Measurements from ENCODE around the gene PRSS56. TPM values are rescaled to one million over a fixed set of nuclear protein-coding genes. Genes with fewer than 3 reads are reported as not detected.
"Not testable (repeated sequence)": the region's sequence is repeated elsewhere in the genome, so short reads cannot be mapped to it uniquely, and the experiment has no call there.

Gene PRSS56
- total RNA-seq, 1 experiment from 2014 or later: not detected

DNA sequence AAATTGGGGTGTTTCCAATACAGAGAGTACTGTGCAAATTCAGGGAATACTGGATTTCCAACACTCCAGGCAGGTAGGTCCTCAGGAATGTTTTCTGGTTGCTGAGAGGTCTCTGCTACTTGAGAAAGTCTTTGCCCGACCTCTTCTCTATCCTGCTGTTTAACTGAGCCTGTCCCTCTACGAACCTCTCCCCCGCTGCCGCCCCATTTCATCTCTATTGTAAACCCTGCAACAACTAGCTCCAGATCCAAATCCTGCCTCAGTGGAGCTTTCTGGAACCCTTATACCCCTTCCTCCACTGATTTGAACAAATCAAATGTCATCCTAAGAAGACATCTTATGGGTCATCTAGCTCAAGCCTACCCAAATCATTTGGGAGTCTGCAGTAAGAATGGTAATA is 31.6 kb downstream of the PRSS56 start:
- Histone ChIP-seq H3K79me2 (ENCODE audit: low read length) (peaks cover 94% of the 10 kb centered on the region), H2AFZ (ENCODE audit: low read length) (no peak overlapping the region), H3K36me3 (ENCODE audit: insufficient read depth, low read length) (peaks cover 36% of the 10 kb centered on the region; the same call in 1 of the 2 replicates), H3K9me2 (replicated peaks; ENCODE audit: insufficient read depth, low read length) (no peaks in the 10 kb centered on the region), H4K20me1 (ENCODE audit: insufficient read depth, low read depth, low read length) (peaks cover 16% of the 10 kb centered on the region; the same call in 1 of the 2 replicates), H3K9me3 (ENCODE audit: low read length) (no peaks in the 10 kb centered on the region), H3K27me3 (ENCODE audit: low read length) (no peaks in the 10 kb centered on the region), H3K4me2 (ENCODE audit: low read depth, low read length, poor library complexity, severe bottlenecking) (peak overlapping the region; percentile 92), H3K4me1 (ENCODE audit: low read length) (peaks cover 25% of the 10 kb centered on the region), H3K4me3 (ENCODE audit: low read length) (peak overlapping the region; percentile 78), H3K9ac (ENCODE audit: low read length) (peak overlapping the region; percentile 99), H3K27ac (ENCODE audit: low read length) (no peak overlapping the region)
- DNase-seq: no peak

DNA sequence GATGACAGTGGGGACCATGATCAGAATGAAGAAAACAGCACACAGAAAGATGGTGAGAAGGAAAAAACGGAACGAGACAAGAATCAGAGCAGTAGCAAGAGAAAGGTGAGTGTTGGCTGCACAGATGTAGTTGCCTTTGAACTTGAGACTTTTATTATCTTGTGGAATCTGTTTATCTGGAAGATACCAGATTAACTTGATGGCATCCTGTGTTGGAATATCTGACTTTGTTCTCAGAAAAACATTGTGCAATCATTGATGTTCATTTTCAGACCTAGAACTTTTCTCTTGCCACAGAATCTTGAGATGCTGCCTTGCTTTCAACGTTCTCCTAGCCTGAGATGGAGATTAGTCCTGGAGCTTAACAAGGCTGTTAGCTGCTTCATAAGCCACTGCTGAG is 36.2 kb downstream of the PRSS56 start:
- Histone ChIP-seq H3K79me2 (ENCODE audit: low read length) (peaks cover 54% of the 10 kb centered on the region), H3K9ac (ENCODE audit: low read length) (no peak overlapping the region), H3K27me3 (ENCODE audit: low read length) (no peaks in the 10 kb centered on the region)

DNA sequence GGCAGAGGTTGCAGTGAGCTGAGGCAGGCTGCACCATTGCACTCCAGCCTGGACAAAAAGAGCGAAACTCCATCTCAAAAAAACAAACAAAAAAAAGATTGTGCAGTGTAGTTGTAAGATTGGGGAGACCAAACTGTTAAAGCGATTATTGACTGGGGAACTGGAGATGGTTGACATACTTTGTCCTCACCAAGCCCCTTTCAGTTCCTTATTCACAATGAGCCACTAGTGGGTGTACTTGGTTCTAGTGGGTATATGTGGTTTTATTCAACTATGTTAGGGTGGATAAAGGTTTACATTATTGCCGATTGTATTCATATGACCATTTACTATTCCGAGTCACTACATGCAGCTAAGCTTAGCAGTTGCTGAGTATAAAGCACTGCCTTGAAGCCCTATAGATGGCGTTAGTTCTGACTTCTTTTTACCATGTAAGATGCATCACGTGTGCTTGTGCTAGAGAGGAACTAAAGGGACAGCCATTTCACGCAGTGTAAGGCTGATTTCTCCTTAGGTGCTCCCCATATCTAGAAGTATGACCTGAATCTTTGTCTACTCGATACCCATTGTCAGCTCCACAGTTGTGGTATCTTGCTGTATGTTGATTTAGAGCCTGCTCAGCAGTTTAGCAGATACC is 42.4 kb downstream of the PRSS56 start:
- H3K9ac ChIP-seq (ENCODE audit: low read length): no peak overlapping the region
- H3K4me2 ChIP-seq (ENCODE audit: low read depth, low read length, poor library complexity, severe bottlenecking): no peak overlapping the region
- no peak overlapping the region for H3K27ac ChIP-seq (ENCODE audit: low read length)
- peaks cover 38% of the 10 kb centered on the region for H3K36me3 ChIP-seq (ENCODE audit: insufficient read depth, low read length)
- DNase-seq: no peak
- no peaks in the 10 kb centered on the region for H3K4me1 ChIP-seq (ENCODE audit: low read length)
- 0 out of 2 replicates have a peak, but pooled peaks cover 7% of the 10 kb centered on the region for H4K20me1 ChIP-seq (ENCODE audit: insufficient read depth, low read depth, low read length)
- no peaks in the 10 kb centered on the region for H3K9me2 ChIP-seq (replicated peaks; ENCODE audit: insufficient read depth, low read length)
- H3K4me3 ChIP-seq (ENCODE audit: low read length): no peak overlapping the region
- no peaks in the 10 kb centered on the region for H3K9me3 ChIP-seq (ENCODE audit: low read length)
- no peaks in the 10 kb centered on the region for H3K27me3 ChIP-seq (ENCODE audit: low read length)
- H3K79me2 ChIP-seq (ENCODE audit: low read length): peaks cover 4% of the 10 kb centered on the region; the same call in 1 of the 2 replicates
- H2AFZ ChIP-seq (ENCODE audit: low read length): no peak overlapping the region

More for the DNA sequence above, 36.2 kb downstream of the PRSS56 start:
- Histone ChIP-seq H3K4me1 (ENCODE audit: low read length) (peaks cover 18% of the 10 kb centered on the region), H3K9me2 (replicated peaks; ENCODE audit: insufficient read depth, low read length) (no peaks in the 10 kb centered on the region), H3K27ac (ENCODE audit: low read length) (no peak overlapping the region), H2AFZ (ENCODE audit: low read length) (no peak overlapping the region), H3K4me3 (ENCODE audit: low read length) (no peak overlapping the region), H3K9me3 (ENCODE audit: low read length) (no peaks in the 10 kb centered on the region), H4K20me1 (ENCODE audit: insufficient read depth, low read depth, low read length) (peaks cover 10% of the 10 kb centered on the region; the same call in 1 of the 2 replicates), H3K36me3 (ENCODE audit: insufficient read depth, low read length) (peaks cover 37% of the 10 kb centered on the region; the same call in 1 of the 2 replicates), H3K4me2 (ENCODE audit: low read depth, low read length, poor library complexity, severe bottlenecking) (no peak overlapping the region)
- no peak for DNase-seq

DNA sequence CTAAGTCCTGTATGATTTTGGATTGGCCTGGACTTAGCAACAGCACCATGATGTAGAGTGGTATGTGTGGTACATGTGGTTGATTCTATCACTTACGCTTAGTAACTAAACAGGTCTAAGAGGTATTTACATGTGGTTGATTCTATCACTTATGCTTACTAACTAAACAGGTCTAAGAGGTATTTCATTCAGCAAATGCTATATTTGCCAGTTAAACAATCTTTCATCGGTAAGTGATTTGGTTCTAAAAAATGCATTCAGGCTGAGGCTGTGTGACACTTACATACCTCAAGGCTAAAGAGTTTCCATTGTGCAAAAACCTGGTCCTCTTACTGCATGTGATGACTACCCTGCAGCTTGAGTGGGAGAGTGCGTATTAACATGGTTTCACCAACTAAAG is 43.4 kb downstream of the PRSS56 start:
- 0 out of 2 replicates have a peak, but pooled peaks cover 7% of the 10 kb centered on the region for H4K20me1 ChIP-seq (ENCODE audit: insufficient read depth, low read depth, low read length)

DNA sequence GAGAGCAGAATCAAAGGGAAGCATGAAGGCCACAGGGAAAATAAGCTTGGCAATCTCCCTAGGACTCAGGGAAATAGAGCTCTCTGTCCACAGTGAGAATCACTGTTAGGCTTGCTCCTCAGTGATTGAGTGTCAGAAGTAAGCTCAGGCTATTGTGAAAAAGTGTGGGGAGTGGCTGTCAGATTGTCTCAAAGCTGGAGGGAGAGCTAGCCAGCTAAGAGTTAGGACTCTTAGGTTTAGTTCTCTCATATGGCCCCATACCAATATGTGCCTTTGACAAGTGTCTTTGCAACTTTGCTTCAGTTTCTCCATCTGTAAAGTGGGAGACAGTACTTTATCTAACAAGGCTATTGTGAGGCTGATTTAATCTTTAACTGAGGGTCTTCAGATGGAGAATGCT is 47.5 kb downstream of the PRSS56 start:
- Histone ChIP-seq H2AFZ (ENCODE audit: low read length) (no peak overlapping the region), H3K27ac (ENCODE audit: low read length) (no peak overlapping the region), H4K20me1 (ENCODE audit: insufficient read depth, low read depth, low read length) (0 out of 2 replicates have a peak, but pooled peaks cover 4% of the 10 kb centered on the region), H3K9me3 (ENCODE audit: low read length) (no peaks in the 10 kb centered on the region), H3K4me3 (ENCODE audit: low read length) (no peak overlapping the region), H3K4me2 (ENCODE audit: low read depth, low read length, poor library complexity, severe bottlenecking) (no peak overlapping the region), H3K27me3 (ENCODE audit: low read length) (no peaks in the 10 kb centered on the region), H3K9ac (ENCODE audit: low read length) (no peak overlapping the region), H3K36me3 (ENCODE audit: insufficient read depth, low read length) (peaks cover 40% of the 10 kb centered on the region), H3K9me2 (replicated peaks; ENCODE audit: insufficient read depth, low read length) (no peaks in the 10 kb centered on the region), H3K4me1 (ENCODE audit: low read length) (peaks cover 5% of the 10 kb centered on the region), H3K79me2 (ENCODE audit: low read length) (peaks cover 1% of the 10 kb centered on the region; the same call in 1 of the 2 replicates)
- DNase-seq: no peak

More for the DNA sequence above, 43.4 kb downstream of the PRSS56 start:
- H3K9me3 ChIP-seq (ENCODE audit: low read length): no peaks in the 10 kb centered on the region
- no peak overlapping the region for H2AFZ ChIP-seq (ENCODE audit: low read length)
- H3K9me2 ChIP-seq (replicated peaks; ENCODE audit: insufficient read depth, low read length): no peaks in the 10 kb centered on the region
- H3K27me3 ChIP-seq (ENCODE audit: low read length): no peaks in the 10 kb centered on the region
- peaks cover 4% of the 10 kb centered on the region; the same call in 1 of the 2 replicates for H3K79me2 ChIP-seq (ENCODE audit: low read length)
- no peak overlapping the region for H3K4me2 ChIP-seq (ENCODE audit: low read depth, low read length, poor library complexity, severe bottlenecking)
- H3K4me1 ChIP-seq (ENCODE audit: low read length): no peaks in the 10 kb centered on the region
- no peak overlapping the region for H3K9ac ChIP-seq (ENCODE audit: low read length)
- H3K4me3 ChIP-seq (ENCODE audit: low read length): no peak overlapping the region
- H3K36me3 ChIP-seq (ENCODE audit: insufficient read depth, low read length): peaks cover 44% of the 10 kb centered on the region
- H3K27ac ChIP-seq (ENCODE audit: low read length): no peak overlapping the region
- DNase-seq: no peak

DNA sequence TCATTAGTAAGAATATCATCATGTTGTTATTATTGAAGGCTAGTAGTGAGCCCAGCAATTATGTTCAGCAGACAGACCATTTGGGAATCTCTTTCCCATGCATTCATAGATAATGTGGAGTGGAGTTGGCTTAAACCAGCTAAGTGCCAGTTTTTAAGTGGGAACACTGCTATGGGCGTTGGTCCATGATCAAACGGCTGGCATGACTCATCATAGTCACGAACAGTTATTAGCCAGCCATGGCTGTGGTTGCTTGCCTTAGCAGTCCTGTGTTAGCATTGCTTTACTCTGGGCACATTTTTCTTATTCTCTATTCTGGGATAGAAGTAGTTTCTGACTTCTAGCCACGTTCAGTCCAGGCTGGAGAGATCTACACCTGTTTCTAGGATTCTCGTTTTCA is 48.0 kb downstream of the PRSS56 start:
- H2AFZ ChIP-seq (ENCODE audit: low read length): no peak overlapping the region
- peaks cover 5% of the 10 kb centered on the region for H3K4me1 ChIP-seq (ENCODE audit: low read length)
- peaks cover 40% of the 10 kb centered on the region for H3K36me3 ChIP-seq (ENCODE audit: insufficient read depth, low read length)
- no peaks in the 10 kb centered on the region for H3K9me2 ChIP-seq (replicated peaks; ENCODE audit: insufficient read depth, low read length)
- no peaks in the 10 kb centered on the region for H3K9me3 ChIP-seq (ENCODE audit: low read length)
- H4K20me1 ChIP-seq (ENCODE audit: insufficient read depth, low read depth, low read length): 0 out of 2 replicates have a peak, but pooled peaks cover under 1% of the 10 kb centered on the region
- H3K27me3 ChIP-seq (ENCODE audit: low read length): no peaks in the 10 kb centered on the region
- H3K79me2 ChIP-seq (ENCODE audit: low read length): no peaks in the 10 kb centered on the region
- no peak overlapping the region for H3K4me3 ChIP-seq (ENCODE audit: low read length)
- DNase-seq: no peak
- no peak overlapping the region for H3K9ac ChIP-seq (ENCODE audit: low read length)
- no peak overlapping the region for H3K27ac ChIP-seq (ENCODE audit: low read length)
- no peak overlapping the region for H3K4me2 ChIP-seq (ENCODE audit: low read depth, low read length, poor library complexity, severe bottlenecking)

DNA sequence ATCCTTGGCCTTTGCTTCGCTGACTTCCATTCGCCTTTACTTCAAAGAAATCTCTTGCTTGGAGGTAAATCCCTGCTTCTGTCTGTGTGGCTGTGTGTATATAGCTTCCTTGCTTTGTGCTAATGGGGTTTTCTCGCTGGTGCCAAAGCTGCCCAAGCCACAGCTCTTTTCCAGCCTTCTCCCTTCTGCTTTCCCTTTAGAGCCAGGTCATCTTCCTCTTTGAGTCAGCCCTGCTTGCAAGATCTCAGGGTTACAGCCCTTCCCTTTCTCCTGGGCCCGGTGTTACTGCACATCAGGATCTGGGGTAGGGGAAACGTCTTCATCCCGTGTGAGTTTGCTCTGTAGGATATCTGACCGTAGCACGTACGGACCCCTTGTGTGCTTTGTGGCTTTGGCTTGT is 49.4 kb downstream of the PRSS56 start:
- Histone ChIP-seq H3K9me2 (replicated peaks; ENCODE audit: insufficient read depth, low read length) (no peaks in the 10 kb centered on the region), H4K20me1 (ENCODE audit: insufficient read depth, low read depth, low read length) (no peaks in the 10 kb centered on the region), H3K27ac (ENCODE audit: low read length) (no peak overlapping the region), H2AFZ (ENCODE audit: low read length) (no peak overlapping the region), H3K4me3 (ENCODE audit: low read length) (no peak overlapping the region), H3K9me3 (ENCODE audit: low read length) (no peaks in the 10 kb centered on the region), H3K9ac (ENCODE audit: low read length) (no peak overlapping the region), H3K4me2 (ENCODE audit: low read depth, low read length, poor library complexity, severe bottlenecking) (no peak overlapping the region), H3K27me3 (ENCODE audit: low read length) (no peaks in the 10 kb centered on the region), H3K79me2 (ENCODE audit: low read length) (no peaks in the 10 kb centered on the region), H3K4me1 (ENCODE audit: low read length) (peaks cover 5% of the 10 kb centered on the region), H3K36me3 (ENCODE audit: insufficient read depth, low read length) (peaks cover 36% of the 10 kb centered on the region; the same call in 1 of the 2 replicates)
- DNase-seq: no peak

DNA sequence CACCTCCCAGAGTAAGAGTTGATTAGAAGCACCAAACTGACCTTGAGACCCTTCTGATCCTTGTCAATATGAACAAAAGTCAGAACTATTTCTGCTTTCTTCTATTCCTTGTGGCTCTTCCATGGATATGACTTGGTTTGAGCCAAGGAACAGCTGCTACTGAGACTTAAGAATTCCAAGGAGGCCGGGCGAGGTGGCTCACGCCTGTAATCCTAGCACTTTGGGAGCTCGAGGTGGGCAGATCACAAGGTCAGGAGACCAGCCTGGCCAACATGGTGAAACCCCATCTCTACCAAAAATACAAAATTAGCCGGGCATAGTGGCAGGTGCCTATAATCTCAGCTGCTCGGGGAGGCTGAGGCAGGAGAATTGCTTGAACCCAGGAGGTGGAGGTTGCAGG is 50.3 kb downstream of the PRSS56 start:
- H3K9ac ChIP-seq (ENCODE audit: low read length); DNase-seq; H3K4me2 ChIP-seq (ENCODE audit: low read depth, low read length, poor library complexity, severe bottlenecking); H3K9me3 ChIP-seq (ENCODE audit: low read length); H2AFZ ChIP-seq (ENCODE audit: low read length); H3K27ac ChIP-seq (ENCODE audit: low read length); H3K4me3 ChIP-seq (ENCODE audit: low read length); H3K79me2 ChIP-seq (ENCODE audit: low read length); H3K27me3 ChIP-seq (ENCODE audit: low read length); H3K4me1 ChIP-seq (ENCODE audit: low read length); H3K9me2 ChIP-seq (replicated peaks; ENCODE audit: insufficient read depth, low read length); H4K20me1 ChIP-seq (ENCODE audit: insufficient read depth, low read depth, low read length): not testable (repeated sequence)
- H3K36me3 ChIP-seq (ENCODE audit: insufficient read depth, low read length): peaks cover 40% of the 10 kb centered on the region; the same call in 1 of the 2 replicates
